Right lobe of liver (tissue), 4 donors: ENCODE results near the gene NOC2L.

ENCODE experiments used
- POLR2A ChIP-seq: fragments of 450-650 bp; IDR thresholded peaks from one replicate; pipeline ENCODE4 v1.6.1; 2017; ENCODE audit warnings: antibody characterized with exemption, mild to moderate bottlenecking
- TF ChIP-seq, protein P1 (sequence below), 4 donors: fragments of 200-600 bp in 3 of 4; fragments of 450-650 bp in 1 of 4; IDR thresholded peaks; one replicate each; pipeline versions ENCODE4 v1.5.1 to v1.8.0; 2016 to 2022; ENCODE audit warnings: antibody characterized with exemption in 4 of 4, mild to moderate bottlenecking in 2 of 4
- donor health status: DM: no; HTN: no; CAD: no.
- donor health status: DM: no; HTN: no; CAD: no.
- donor health status: DM: no; HTN: yes; CAD: no.

DNA sequence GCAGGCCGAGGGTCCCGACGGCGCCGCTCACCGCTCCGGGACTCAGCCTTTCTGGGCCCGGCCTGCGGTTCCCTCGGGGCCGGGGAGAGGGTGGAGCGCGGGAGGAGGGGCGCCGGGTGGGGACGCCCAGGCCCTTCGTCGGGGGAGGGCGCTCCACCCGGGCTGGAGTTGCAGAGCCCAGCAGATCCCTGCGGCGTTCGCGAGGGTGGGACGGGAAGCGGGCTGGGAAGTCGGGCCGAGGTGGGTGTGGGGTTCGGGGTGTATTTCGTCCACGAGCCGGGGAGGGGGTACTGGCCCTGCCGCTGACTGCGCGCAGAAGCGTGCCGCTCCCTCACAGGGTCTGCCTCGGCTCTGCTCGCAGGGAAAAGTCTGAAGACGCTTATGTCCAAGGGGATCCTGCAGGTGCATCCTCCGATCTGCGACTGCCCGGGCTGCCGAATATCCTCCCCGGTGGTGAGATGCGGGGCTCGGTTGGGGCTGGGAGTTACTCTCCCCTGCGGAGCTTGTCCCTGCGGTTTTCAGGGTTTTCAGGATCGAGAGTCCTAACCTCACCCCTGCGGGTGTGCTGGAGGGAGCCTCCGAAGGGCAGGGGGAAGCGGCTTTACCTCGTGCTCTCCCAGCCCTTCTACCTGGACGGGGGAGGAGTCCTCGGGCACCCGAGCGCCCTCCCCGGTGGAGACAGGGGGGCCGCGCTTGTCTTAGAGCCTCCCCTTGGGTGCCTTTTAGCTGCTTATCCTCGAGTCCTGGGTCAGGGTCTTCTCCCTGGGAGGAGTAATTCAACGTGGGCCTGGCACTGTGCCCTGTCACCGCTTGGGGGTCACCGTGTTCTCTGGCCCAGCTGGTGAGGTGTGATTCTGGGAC lies 33.3 kb downstream of the NOC2L start:
- no peak for TF ChIP-seq POLR2A
- TF ChIP-seq, protein P1, sequence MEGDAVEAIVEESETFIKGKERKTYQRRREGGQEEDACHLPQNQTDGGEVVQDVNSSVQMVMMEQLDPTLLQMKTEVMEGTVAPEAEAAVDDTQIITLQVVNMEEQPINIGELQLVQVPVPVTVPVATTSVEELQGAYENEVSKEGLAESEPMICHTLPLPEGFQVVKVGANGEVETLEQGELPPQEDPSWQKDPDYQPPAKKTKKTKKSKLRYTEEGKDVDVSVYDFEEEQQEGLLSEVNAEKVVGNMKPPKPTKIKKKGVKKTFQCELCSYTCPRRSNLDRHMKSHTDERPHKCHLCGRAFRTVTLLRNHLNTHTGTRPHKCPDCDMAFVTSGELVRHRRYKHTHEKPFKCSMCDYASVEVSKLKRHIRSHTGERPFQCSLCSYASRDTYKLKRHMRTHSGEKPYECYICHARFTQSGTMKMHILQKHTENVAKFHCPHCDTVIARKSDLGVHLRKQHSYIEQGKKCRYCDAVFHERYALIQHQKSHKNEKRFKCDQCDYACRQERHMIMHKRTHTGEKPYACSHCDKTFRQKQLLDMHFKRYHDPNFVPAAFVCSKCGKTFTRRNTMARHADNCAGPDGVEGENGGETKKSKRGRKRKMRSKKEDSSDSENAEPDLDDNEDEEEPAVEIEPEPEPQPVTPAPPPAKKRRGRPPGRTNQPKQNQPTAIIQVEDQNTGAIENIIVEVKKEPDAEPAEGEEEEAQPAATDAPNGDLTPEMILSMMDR (IDR thresholded peaks at IDR 0.05), result no peak
